OCI-LY7 (cell line): Measurements from ENCODE around the gene MSRB3. TPM values are rescaled to one million over a fixed set of nuclear protein-coding genes. Genes with fewer than 3 reads are reported as not detected.

Experiments used
- BruUV-seq: library from RNA; stranded (reverse); fragments of 400-500 nt; replicated peaks from 2 replicates; lab custom pipeline; 2021; lab: Mats Ljungman, UMichigan
- CTCF ChIA-PET: fragments of 300-600 bp; sonication (Branson Sonifier 250); formaldehyde crosslinking; loops from one replicate; lab custom pipeline; 2022; ENCODE audit warnings: antibody characterized with exemption; ENCODE audit not compliant: unreplicated experiment; lab: Charles Lee
- POLR2A ChIA-PET: fragments of 300-600 bp; sonication (Branson Sonifier 250); formaldehyde crosslinking; loops from one replicate; lab custom pipeline; 2022; ENCODE audit warnings: antibody characterized with exemption; lab: Charles Lee
- DNase-seq: peaks from one replicate; pipeline ENCODE4 v3.0.0-alpha.2; 2015; ENCODE audit warnings: low spot score
- H2AFZ ChIP-seq: fragments of 200-600 bp; sonication (generic), shearing (Covaris generic); 2 replicates; pipeline ENCODE4 v1.6.1; 2014; ENCODE audit warnings: mild to moderate bottlenecking, antibody characterized with exemption, low read length, moderate library complexity
- H3K27ac ChIP-seq: fragments of 200-600 bp; sonication (generic); 2 replicates; pipeline ENCODE4 v1.5.1; 2014; ENCODE audit warnings: mixed run types, low read depth, mild to moderate bottlenecking, moderate library complexity, low read length, inconsistent platforms; ENCODE audit not compliant: poor library complexity, severe bottlenecking
- H3K36me3 ChIP-seq: fragments of 200-600 bp; sonication (generic); 2 replicates; pipeline ENCODE4 v1.6.1; 2014; ENCODE audit warnings: mild to moderate bottlenecking, antibody characterized with exemption, low read length, moderate library complexity, mixed read lengths; ENCODE audit not compliant: insufficient read depth
- H3K4me1 ChIP-seq: fragments of 200-600 bp; sonication (generic); 2 replicates; pipeline ENCODE4 v1.5.1; 2014; ENCODE audit warnings: mild to moderate bottlenecking, low read length; ENCODE audit not compliant: insufficient read depth, poor library complexity, severe bottlenecking
- H3K4me2 ChIP-seq: fragments of 200-600 bp; sonication (generic); 2 replicates; pipeline ENCODE4 v1.6.1; 2014; ENCODE audit warnings: mild to moderate bottlenecking, low read length
- H3K4me3 ChIP-seq: fragments of 200-600 bp; sonication (generic); 2 replicates; pipeline ENCODE4 v1.5.1; 2014; ENCODE audit warnings: mild to moderate bottlenecking, low read depth, low read length; ENCODE audit not compliant: poor library complexity, severe bottlenecking
- H3K79me2 ChIP-seq: fragments of 200-600 bp; sonication (generic); 2 replicates; pipeline ENCODE4 v1.6.1; 2016; ENCODE audit warnings: low read depth, mild to moderate bottlenecking, low read length, moderate library complexity, mixed read lengths; ENCODE audit not compliant: insufficient read depth
- H3K9me2 ChIP-seq: fragments of 200-600 bp; sonication (generic); 2 replicates; pipeline ENCODE4 v1.6.1; 2016; ENCODE audit warnings: mild to moderate bottlenecking, low read length, mixed read lengths; ENCODE audit not compliant: insufficient read depth
- H3K9me3 ChIP-seq: fragments of 200-600 bp; sonication (generic); 2 replicates; pipeline ENCODE4 v1.6.1; 2014; ENCODE audit warnings: mild to moderate bottlenecking, mixed run types, low read length, mixed read lengths
- H4K20me1 ChIP-seq: fragments of 200-600 bp; sonication (generic); 2 replicates; pipeline ENCODE4 v1.6.1; 2014; ENCODE audit warnings: mild to moderate bottlenecking, antibody characterized with exemption, low read length, moderate library complexity, mixed read lengths; ENCODE audit not compliant: insufficient read depth
- EZH2phosphoT487 ChIP-seq: fragments of 200-600 bp; sonication (generic); IDR thresholded peaks from 2 replicates; pipeline ENCODE4 v1.6.1; 2018; ENCODE audit warnings: low read depth, borderline replicate concordance, mild to moderate bottlenecking, mixed run types, antibody characterized with exemption, low read length, moderate library complexity, mixed read lengths
- intact Hi-C: fragments of 100-400 bp; cut with micrococcal nuclease; formaldehyde crosslinking; loops from one replicate; pipeline ENCODE4 v1.10.0; 2022; ENCODE audit not compliant: unreplicated experiment
- total RNA-seq, 2 experiments: library from RNA; depleted of rRNA in 1 of 2; stranded (reverse); fragments of >200 nt in 1 of 2; shearing (Covaris generic) in 1 of 2; gene quantifications; 2 replicates each; pipeline ENCODE4 v1.2.3, GENCODE V29; 2014 to 2022
- TF ChIP-seq, protein P1 (sequence below): fragments of 200-600 bp; sonication (generic); conservative IDR thresholded peaks from 2 replicates; pipeline ENCODE4 v1.5.1; 2014; ENCODE audit warnings: mild to moderate bottlenecking, antibody characterized with exemption, low read length, moderate library complexity, mixed read lengths

The MSRB3 gene
- total RNA-seq, 2 experiments from 2014 or later = not detected

DNA sequence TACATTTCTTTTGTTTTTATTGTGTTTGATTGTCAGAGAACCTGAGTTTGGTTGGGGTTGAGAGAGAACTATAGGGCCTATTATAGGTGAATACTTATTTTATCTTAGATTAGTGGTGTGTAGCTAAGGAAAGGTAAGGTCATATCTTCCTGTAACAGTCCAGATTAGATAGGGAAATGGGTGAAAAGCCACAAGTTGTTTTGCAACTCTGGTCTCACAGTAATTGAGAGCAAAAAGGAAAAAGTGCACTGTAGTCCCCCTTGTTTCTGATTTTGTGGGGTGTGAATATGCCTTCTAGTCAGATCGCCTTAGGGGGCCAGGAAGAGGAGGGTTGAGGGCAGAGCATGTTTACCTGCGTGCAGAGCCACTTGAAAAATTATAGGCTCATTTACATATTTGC, 8.9 kb downstream of the MSRB3 start:
- intact Hi-C loops = loop anchor here (10.0 kb wide), 1 partner anchor 393 kb away; no protein-coding TSS in a partner anchor
- ChIA-PET POLR2A (interaction anchor here (0.7 kb wide), 1 partner anchor 1762 kb away, joined by 4 read pairs; no protein-coding TSS in a partner anchor), CTCF (no interaction called here)
- Histone ChIP-seq H3K9me2 (no peaks in the 10 kb centered on the region), H3K79me2 (no peaks in the 10 kb centered on the region), H3K36me3 (no peaks in the 10 kb centered on the region), H3K4me1 (no peaks in the 10 kb centered on the region), H3K27ac (no peak overlapping the region), H2AFZ (no peak overlapping the region), H4K20me1 (no peaks in the 10 kb centered on the region), H3K9me3 (no peaks in the 10 kb centered on the region), H3K4me3 (no peak overlapping the region), H3K4me2 (no peak overlapping the region)
- no TSS peak for BruUV-seq
- DNase-seq = no peak
- TF ChIP-seq, protein P1, sequence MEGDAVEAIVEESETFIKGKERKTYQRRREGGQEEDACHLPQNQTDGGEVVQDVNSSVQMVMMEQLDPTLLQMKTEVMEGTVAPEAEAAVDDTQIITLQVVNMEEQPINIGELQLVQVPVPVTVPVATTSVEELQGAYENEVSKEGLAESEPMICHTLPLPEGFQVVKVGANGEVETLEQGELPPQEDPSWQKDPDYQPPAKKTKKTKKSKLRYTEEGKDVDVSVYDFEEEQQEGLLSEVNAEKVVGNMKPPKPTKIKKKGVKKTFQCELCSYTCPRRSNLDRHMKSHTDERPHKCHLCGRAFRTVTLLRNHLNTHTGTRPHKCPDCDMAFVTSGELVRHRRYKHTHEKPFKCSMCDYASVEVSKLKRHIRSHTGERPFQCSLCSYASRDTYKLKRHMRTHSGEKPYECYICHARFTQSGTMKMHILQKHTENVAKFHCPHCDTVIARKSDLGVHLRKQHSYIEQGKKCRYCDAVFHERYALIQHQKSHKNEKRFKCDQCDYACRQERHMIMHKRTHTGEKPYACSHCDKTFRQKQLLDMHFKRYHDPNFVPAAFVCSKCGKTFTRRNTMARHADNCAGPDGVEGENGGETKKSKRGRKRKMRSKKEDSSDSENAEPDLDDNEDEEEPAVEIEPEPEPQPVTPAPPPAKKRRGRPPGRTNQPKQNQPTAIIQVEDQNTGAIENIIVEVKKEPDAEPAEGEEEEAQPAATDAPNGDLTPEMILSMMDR = no peak
- TF ChIP-seq EZH2phosphoT487 = no peak

DNA sequence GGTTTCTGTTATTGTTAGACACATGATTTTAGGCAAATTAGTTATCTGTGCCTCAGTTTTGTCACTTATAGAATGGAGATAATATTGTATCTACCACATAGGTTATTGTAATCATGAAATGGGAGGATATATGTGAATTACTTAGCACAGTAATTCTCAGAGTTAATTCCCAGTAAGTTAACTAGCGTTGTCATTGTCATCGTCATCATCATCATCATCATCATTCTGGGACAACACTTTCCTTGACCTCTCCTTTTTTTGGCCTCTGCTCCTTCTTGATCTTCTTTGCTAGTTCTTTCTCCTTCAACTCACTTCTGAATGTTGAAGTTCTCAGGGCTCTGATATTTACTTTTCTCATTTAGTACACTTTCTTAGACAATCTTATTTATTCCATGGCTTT, 13.8 kb downstream of the MSRB3 start:
- no TSS peak for BruUV-seq
- no peaks in the 10 kb centered on the region for H4K20me1 ChIP-seq
- no peaks in the 10 kb centered on the region for H3K9me2 ChIP-seq
- H3K9me3 ChIP-seq = no peaks in the 10 kb centered on the region
- H3K36me3 ChIP-seq = no peaks in the 10 kb centered on the region
- no peak overlapping the region for H3K4me2 ChIP-seq
- CTCF ChIA-PET = no interaction called here
- H3K4me1 ChIP-seq = no peaks in the 10 kb centered on the region
- DNase-seq = no peak
- no peaks in the 10 kb centered on the region for H3K79me2 ChIP-seq
- H3K4me3 ChIP-seq = no peak overlapping the region
- POLR2A ChIA-PET = interaction anchor here (1.1 kb wide), 1 partner anchor 410 kb away, joined by 3 read pairs; no protein-coding TSS in a partner anchor
- intact Hi-C loops = no loop called here
- no peak overlapping the region for H2AFZ ChIP-seq
- H3K27ac ChIP-seq = no peak overlapping the region
- TF ChIP-seq EZH2phosphoT487 = no peak
- TF ChIP-seq, protein P1 = no peak

DNA sequence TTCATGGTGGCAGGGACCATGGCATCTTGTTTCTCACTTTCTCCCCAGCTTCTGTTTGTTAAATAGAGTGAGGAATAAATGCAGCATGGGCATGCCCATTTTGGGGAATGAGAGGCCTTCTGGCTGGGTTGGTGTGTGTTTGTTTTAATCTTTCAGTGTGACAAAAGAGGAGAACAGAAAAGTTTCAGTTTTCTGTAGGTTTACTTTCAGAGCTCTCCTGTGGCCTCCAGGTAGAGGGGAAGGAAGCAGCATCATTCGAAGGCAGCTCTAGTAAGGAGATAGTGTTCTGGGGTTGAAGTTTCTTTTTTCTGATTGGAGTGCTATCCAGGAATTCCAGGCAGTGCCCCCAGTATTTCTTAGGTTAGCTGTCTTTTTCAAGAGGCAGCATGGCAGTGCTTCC, 15.3 kb downstream of the MSRB3 start:
- H3K4me1 ChIP-seq = no peaks in the 10 kb centered on the region
- no peaks in the 10 kb centered on the region for H3K36me3 ChIP-seq
- H3K9me2 ChIP-seq = no peaks in the 10 kb centered on the region
- intact Hi-C loops = no loop called here
- TF ChIP-seq, protein P1 = no peak
- TF ChIP-seq EZH2phosphoT487 = no peak
- no TSS peak for BruUV-seq
- no peak overlapping the region for H3K4me2 ChIP-seq
- H3K79me2 ChIP-seq = no peaks in the 10 kb centered on the region
- no peak overlapping the region for H2AFZ ChIP-seq
- H4K20me1 ChIP-seq = no peaks in the 10 kb centered on the region
- DNase-seq = no peak
- H3K27ac ChIP-seq = no peak overlapping the region
- ChIA-PET CTCF (no interaction called here), POLR2A (no interaction called here)
- no peaks in the 10 kb centered on the region for H3K9me3 ChIP-seq
- H3K4me3 ChIP-seq = no peak overlapping the region
